A549 (cell line): Measurements from ENCODE around the gene OR13C8. TPM values are rescaled to one million over a fixed set of nuclear protein-coding genes. Genes with fewer than 3 reads are reported as not detected.

Source experiments
- ATAC-seq, 2 experiments: fragments of 200-7000 bp in 1 of 2; fragments of >200 bp in 1 of 2; cut with Nextera tagmentation in 1 of 2; cut with Tn5 transposase in 1 of 2; 3 replicates each; pipeline versions ENCODE4 v1.8.0 to v1.9.1; 2018 to 2020; ENCODE audit warnings: mild to moderate bottlenecking in 1 of 2, moderate library complexity in 1 of 2
- CTCF ChIA-PET: fragments of 300-600 bp; sonication (Branson Sonifier 250); formaldehyde crosslinking; extraction: SDS; loops from one replicate; lab custom pipeline; 2021; ENCODE audit warnings: antibody characterized with exemption, inconsistent platforms; lab: Yijun Ruan, JAX
- POLR2A ChIA-PET: fragments of 350-600 bp; formaldehyde crosslinking; extraction: SDS; loops from one replicate; lab custom pipeline; 2021; ENCODE audit warnings: antibody characterized with exemption, inconsistent platforms; lab: Yijun Ruan, JAX
- DNase-seq, 2 experiments: peaks; one replicate each; pipeline versions ENCODE4 v3.0.0 to v3.0.0-alpha.2; 2011 to 2016; ENCODE audit warnings: low read depth in 1 of 2, low spot score in 1 of 2
- FAIRE-seq: peaks from 2 replicates; lab custom pipeline; 2011; peaks lifted over from hg19 to GRCh38; lab: Jason Lieb, UNC
- H3K27ac ChIP-seq, 2 experiments: fragments of >200 bp; sonication (Bioruptor Twin); formaldehyde crosslinking; 3 replicates each; pipeline ENCODE4 v1.5.1; 2016 to 2017
- H3K4me1 ChIP-seq: fragments of >200 bp; sonication (Bioruptor Twin); formaldehyde crosslinking; 3 replicates; pipeline ENCODE4 v1.6.1; 2016
- H3K4me2 ChIP-seq: fragments of >200 bp; sonication (Bioruptor Twin); formaldehyde crosslinking; 3 replicates; pipeline ENCODE4 v1.6.1; 2016
- H3K4me3 ChIP-seq: fragments of >200 bp; sonication (Bioruptor Twin); formaldehyde crosslinking; 3 replicates; pipeline ENCODE4 v1.5.1; 2016
- H3K9me3 ChIP-seq: fragments of >200 bp; sonication (Bioruptor Twin); formaldehyde crosslinking; 3 replicates; pipeline ENCODE4 v1.6.1; 2016
- BHLHE40 ChIP-seq: IDR thresholded peaks from 2 replicates; pipeline ENCODE4 v1.6.1; 2012; ENCODE audit warnings: low read depth, low read length, inconsistent platforms
- CHD2 ChIP-seq: fragments of 150-350 bp; IDR thresholded peaks from 2 replicates; pipeline ENCODE4 v1.6.1; 2014; ENCODE audit warnings: low read length; ENCODE audit not compliant: partially characterized antibody
- CTCF ChIP-seq: fragments of >200 bp; sonication (Bioruptor Twin); formaldehyde crosslinking; IDR thresholded peaks from 3 replicates; pipeline ENCODE4 v1.5.1; 2016
- EP300 ChIP-seq, 2 experiments: fragments of >200 bp; sonication (Bioruptor Twin); formaldehyde crosslinking; IDR thresholded peaks; 2 replicates in 1 of 2; 3 replicates in 1 of 2; pipeline ENCODE4 v1.6.1; 2016 to 2017
- FOSB ChIP-seq: fragments of 250-450 bp; sonication (Bioruptor Pico); IDR thresholded peaks from 2 replicates; pipeline ENCODE4 v1.5.0; 2020; ENCODE audit warnings: mild to moderate bottlenecking, moderate library complexity
- FOSL2 ChIP-seq, 2 experiments: fragments of 450-650 bp in 1 of 2; fragments of >200 bp in 1 of 2; sonication (Bioruptor Twin) in 1 of 2; formaldehyde crosslinking; IDR thresholded peaks; 2 replicates each; pipeline versions ENCODE4 v1.5.0 to v1.6.1; 2016 to 2020; ENCODE audit warnings: mild to moderate bottlenecking in 1 of 2, moderate library complexity in 1 of 2
- FOXS1 ChIP-seq: fragments of 250-450 bp; sonication (Bioruptor Pico); IDR thresholded peaks from 2 replicates; pipeline ENCODE4 v1.5.0; 2020; ENCODE audit warnings: mild to moderate bottlenecking, moderate library complexity
- GATA3 ChIP-seq: IDR thresholded peaks from 2 replicates; pipeline ENCODE4 v1.6.1; 2012; ENCODE audit warnings: borderline replicate concordance
- HDAC2 ChIP-seq: fragments of 200-600 bp; sonication (generic); IDR thresholded peaks from 2 replicates; pipeline ENCODE4 v1.6.1; 2016
- HEYL ChIP-seq: fragments of 250-450 bp; sonication (Bioruptor Pico); IDR thresholded peaks from 2 replicates; pipeline ENCODE4 v1.8.0; 2021; ENCODE audit warnings: mild to moderate bottlenecking, moderate library complexity
- JUNB ChIP-seq: fragments of >200 bp; sonication (Bioruptor Twin); formaldehyde crosslinking; IDR thresholded peaks from 2 replicates; pipeline ENCODE4 v1.6.1; 2016
- KDM1A ChIP-seq: fragments of 200-600 bp; sonication (generic); IDR thresholded peaks from 2 replicates; pipeline ENCODE4 v1.6.1; 2016; ENCODE audit warnings: low read depth, mild to moderate bottlenecking
- MAZ ChIP-seq: fragments of 150-350 bp; IDR thresholded peaks from 2 replicates; pipeline ENCODE4 v1.6.1; 2014; ENCODE audit warnings: antibody characterized with exemption, low read depth, low read length, borderline replicate concordance
- MYC ChIP-seq: IDR thresholded peaks from 2 replicates; pipeline ENCODE4 v1.6.1; 2012; ENCODE audit warnings: mild to moderate bottlenecking, inconsistent platforms, low read length, improper control_type of control experiment, borderline replicate concordance
- NFE2L2 ChIP-seq: fragments of 150-350 bp; conservative IDR thresholded peaks from 2 replicates; pipeline ENCODE4 v1.6.1; 2014; ENCODE audit warnings: low read length
- NPAS2 ChIP-seq: fragments of 250-450 bp; sonication (Bioruptor Pico); IDR thresholded peaks from 2 replicates; pipeline ENCODE4 v1.8.0; 2022; ENCODE audit warnings: mild to moderate bottlenecking, moderate library complexity, borderline replicate concordance
- PBX3 ChIP-seq: IDR thresholded peaks from 2 replicates; pipeline ENCODE4 v1.6.1; 2012
- POLR2AphosphoS2 ChIP-seq: conservative IDR thresholded peaks from 2 replicates; pipeline ENCODE4 v1.6.1; 2012; ENCODE audit warnings: low read length, improper control_type of control experiment, inconsistent platforms
- RAD21 ChIP-seq, 2 experiments: fragments of >200 bp in 1 of 2; sonication (Bioruptor Twin) in 1 of 2; formaldehyde crosslinking in 1 of 2; IDR thresholded peaks in 1 of 2; conservative IDR thresholded peaks in 1 of 2; 2 replicates in 1 of 2; 3 replicates in 1 of 2; pipeline ENCODE4 v1.6.1; 2012 to 2018; ENCODE audit warnings: inconsistent platforms in 1 of 2
- RCOR1 ChIP-seq: fragments of 150-350 bp; IDR thresholded peaks from 2 replicates; pipeline ENCODE4 v1.6.1; 2014; ENCODE audit warnings: antibody characterized with exemption, low read length, low read depth
- RNF2 ChIP-seq: fragments of 200-600 bp; sonication (generic); IDR thresholded peaks from 2 replicates; pipeline ENCODE4 v1.6.1; 2016; ENCODE audit warnings: low read depth, mild to moderate bottlenecking, antibody characterized with exemption, moderate library complexity, borderline replicate concordance
- SREBF2 ChIP-seq: fragments of 450-650 bp; IDR thresholded peaks from 2 replicates; pipeline ENCODE4 v1.6.1; 2014; ENCODE audit warnings: mild to moderate bottlenecking, moderate library complexity
- TFCP2L1 ChIP-seq: fragments of 250-450 bp; sonication (Bioruptor Pico); IDR thresholded peaks from 2 replicates; pipeline ENCODE4 v1.5.0; 2021; ENCODE audit warnings: mild to moderate bottlenecking
- ZFP36 ChIP-seq: fragments of 450-650 bp; IDR thresholded peaks from 2 replicates; pipeline ENCODE4 v1.6.1; 2014; ENCODE audit warnings: borderline replicate concordance; ENCODE audit not compliant: partially characterized antibody
- ZSCAN20 ChIP-seq: fragments of 250-450 bp; sonication (Bioruptor Pico); IDR thresholded peaks from 2 replicates; pipeline ENCODE4 v1.8.0; 2022; ENCODE audit warnings: mild to moderate bottlenecking, moderate library complexity
- WGBS: methylation state at CpG from one replicate; pipeline ENCODE4 v1.1.6; 2017; ENCODE audit errors: missing lambda C conversion rate; 5-methylcytosine and 5-hydroxymethylcytosine counted together
- polyA plus RNA-seq, 4 experiments: library from polyadenylated mRNA; depleted of rRNA in 3 of 4; stranded (reverse); fragments of >200 nt; fragmentation: RNase III in 1 of 4; extraction: RNeasy Plus Mini Kit Qiagen cat#74134 plus additional on column Dnase treatment in 1 of 4; gene quantifications; 2 replicates in 3 of 4; 3 replicates in 1 of 4; pipeline ENCODE4 v1.2.3, GENCODE V29; 2011 to 2017
- TF ChIP-seq, protein P1 (sequence below): IDR thresholded peaks from 2 replicates; pipeline ENCODE4 v1.6.1; 2012; ENCODE audit warnings: low read depth, borderline replicate concordance

The OR13C8 gene
- polyA plus RNA-seq, 2 of the 4 experiments (the other 2 are of a cell fraction) = not detected

GRCh38 chr9:104536756-104537155 is 32.2 kb upstream of the OR13C8 start, which contains the start of gene OR13C3:
Gene OR13C3, minus strand, starts transcription at chr9:104536856. Its CDS starts 133 bp downstream, at chr9:104536723.
- no peak within 1 kb of the TSS for H3K4me3 ChIP-seq
- TF ChIP-seq PBX3 (no peak), POLR2AphosphoS2 (no peak), FOSB (CRISPR knock-in tag) (no peak), RAD21 (conservative IDR thresholded peaks at IDR 0.05 in 1 of 2, IDR thresholded peaks at IDR 0.05 in 1 of 2) (no peak), HEYL (CRISPR knock-in tag) (no peak), ZFP36 (no peak), SREBF2 (no peak), BHLHE40 (no peak), NFE2L2 (no peak), TFCP2L1 (CRISPR knock-in tag) (no peak), FOSL2 (IDR thresholded peaks at IDR 0.05) (no peak), FOSL2 (CRISPR knock-in tag; IDR thresholded peaks at IDR 0.05) (no peak), CHD2 (no peak), JUNB (no peak), ZSCAN20 (CRISPR knock-in tag) (no peak), NPAS2 (CRISPR knock-in tag) (no peak), EP300 (IDR thresholded peaks at IDR 0.05) (no peak)
- TF ChIP-seq, protein P1, sequence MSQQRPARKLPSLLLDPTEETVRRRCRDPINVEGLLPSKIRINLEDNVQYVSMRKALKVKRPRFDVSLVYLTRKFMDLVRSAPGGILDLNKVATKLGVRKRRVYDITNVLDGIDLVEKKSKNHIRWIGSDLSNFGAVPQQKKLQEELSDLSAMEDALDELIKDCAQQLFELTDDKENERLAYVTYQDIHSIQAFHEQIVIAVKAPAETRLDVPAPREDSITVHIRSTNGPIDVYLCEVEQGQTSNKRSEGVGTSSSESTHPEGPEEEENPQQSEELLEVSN = no peak
- CTCF ChIA-PET = no interaction called here
- FAIRE-seq = no peak
- WGBS = 46% methylated on average over 5 of the region's 5 CpGs
- no peak for ATAC-seq
- no peaks in the 10 kb centered on the region for H3K9me3 ChIP-seq
- no peak within 1 kb of the TSS for H3K4me2 ChIP-seq
- H3K4me1 ChIP-seq = no peaks in the 10 kb centered on the region
- POLR2A ChIA-PET = no interaction called here
- no peak for DNase-seq
- no peak within 1 kb of the TSS for H3K27ac ChIP-seq

- FAIRE-seq (no peak), ATAC-seq (no peak), DNase-seq (no peak)
- no peak overlapping the region for H3K4me3 ChIP-seq
- 4% methylated on average over 1 of the region's 1 CpG for WGBS
- no peak overlapping the region for H3K4me2 ChIP-seq
- no peaks in the 10 kb centered on the region for H3K4me1 ChIP-seq
- H3K27ac ChIP-seq = no peak overlapping the region
- no peak for TF ChIP-seq MYC
- no peak for TF ChIP-seq FOSB (CRISPR knock-in tag)
- no peak for TF ChIP-seq MAZ
- no peak for TF ChIP-seq CTCF
- TF ChIP-seq FOXS1 = no peak
- TF ChIP-seq RCOR1 = no peak
- no peak for TF ChIP-seq RNF2
- no peak for TF ChIP-seq POLR2AphosphoS2
- no peak for TF ChIP-seq GATA3
- no peak for TF ChIP-seq KDM1A
- no peak for TF ChIP-seq HDAC2
- CTCF ChIA-PET = interaction anchor here (0.6 kb wide), 1 partner anchor 22 kb away, joined by 3 read pairs; no protein-coding TSS in a partner anchor
- POLR2A ChIA-PET = no interaction called here
- no peaks in the 10 kb centered on the region for H3K9me3 ChIP-seq
These were observed 29.7 kb upstream of the OR13C8 start for GRCh38 chr9:104539275-104539674.
